ENCODE results near the gene TMEM236.
A peak's percentile ranks its signal among the peaks of the same experiment; 100 is the strongest.

GRCh38 chr10:17847585-17848296 lies 95.7 kb downstream of the TMEM236 start:
- TF ChIP-seq, protein P1, sequence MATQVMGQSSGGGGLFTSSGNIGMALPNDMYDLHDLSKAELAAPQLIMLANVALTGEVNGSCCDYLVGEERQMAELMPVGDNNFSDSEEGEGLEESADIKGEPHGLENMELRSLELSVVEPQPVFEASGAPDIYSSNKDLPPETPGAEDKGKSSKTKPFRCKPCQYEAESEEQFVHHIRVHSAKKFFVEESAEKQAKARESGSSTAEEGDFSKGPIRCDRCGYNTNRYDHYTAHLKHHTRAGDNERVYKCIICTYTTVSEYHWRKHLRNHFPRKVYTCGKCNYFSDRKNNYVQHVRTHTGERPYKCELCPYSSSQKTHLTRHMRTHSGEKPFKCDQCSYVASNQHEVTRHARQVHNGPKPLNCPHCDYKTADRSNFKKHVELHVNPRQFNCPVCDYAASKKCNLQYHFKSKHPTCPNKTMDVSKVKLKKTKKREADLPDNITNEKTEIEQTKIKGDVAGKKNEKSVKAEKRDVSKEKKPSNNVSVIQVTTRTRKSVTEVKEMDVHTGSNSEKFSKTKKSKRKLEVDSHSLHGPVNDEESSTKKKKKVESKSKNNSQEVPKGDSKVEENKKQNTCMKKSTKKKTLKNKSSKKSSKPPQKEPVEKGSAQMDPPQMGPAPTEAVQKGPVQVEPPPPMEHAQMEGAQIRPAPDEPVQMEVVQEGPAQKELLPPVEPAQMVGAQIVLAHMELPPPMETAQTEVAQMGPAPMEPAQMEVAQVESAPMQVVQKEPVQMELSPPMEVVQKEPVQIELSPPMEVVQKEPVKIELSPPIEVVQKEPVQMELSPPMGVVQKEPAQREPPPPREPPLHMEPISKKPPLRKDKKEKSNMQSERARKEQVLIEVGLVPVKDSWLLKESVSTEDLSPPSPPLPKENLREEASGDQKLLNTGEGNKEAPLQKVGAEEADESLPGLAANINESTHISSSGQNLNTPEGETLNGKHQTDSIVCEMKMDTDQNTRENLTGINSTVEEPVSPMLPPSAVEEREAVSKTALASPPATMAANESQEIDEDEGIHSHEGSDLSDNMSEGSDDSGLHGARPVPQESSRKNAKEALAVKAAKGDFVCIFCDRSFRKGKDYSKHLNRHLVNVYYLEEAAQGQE (IDR thresholded peaks at IDR 0.05; ENCODE audit: borderline replicate concordance) = peak; percentile 38; the same call in 1 of the 2 replicates
- TF ChIP-seq, protein P1 (CRISPR knock-in tag; IDR thresholded peaks at IDR 0.05; ENCODE audit: low read depth) = no peak
- no peak for TF ChIP-seq TAF1 (IDR thresholded peaks at IDR 0.05; ENCODE audit: control insufficient read depth, extremely low read depth, insufficient read depth, low read length, severe bottlenecking)
- no peak for TF ChIP-seq HMBOX1 (IDR thresholded peaks at IDR 0.05)
- no peak for TF ChIP-seq ZNF696 (CRISPR knock-in tag; conservative IDR thresholded peaks at IDR 0.05)
- TF ChIP-seq, protein P2, sequence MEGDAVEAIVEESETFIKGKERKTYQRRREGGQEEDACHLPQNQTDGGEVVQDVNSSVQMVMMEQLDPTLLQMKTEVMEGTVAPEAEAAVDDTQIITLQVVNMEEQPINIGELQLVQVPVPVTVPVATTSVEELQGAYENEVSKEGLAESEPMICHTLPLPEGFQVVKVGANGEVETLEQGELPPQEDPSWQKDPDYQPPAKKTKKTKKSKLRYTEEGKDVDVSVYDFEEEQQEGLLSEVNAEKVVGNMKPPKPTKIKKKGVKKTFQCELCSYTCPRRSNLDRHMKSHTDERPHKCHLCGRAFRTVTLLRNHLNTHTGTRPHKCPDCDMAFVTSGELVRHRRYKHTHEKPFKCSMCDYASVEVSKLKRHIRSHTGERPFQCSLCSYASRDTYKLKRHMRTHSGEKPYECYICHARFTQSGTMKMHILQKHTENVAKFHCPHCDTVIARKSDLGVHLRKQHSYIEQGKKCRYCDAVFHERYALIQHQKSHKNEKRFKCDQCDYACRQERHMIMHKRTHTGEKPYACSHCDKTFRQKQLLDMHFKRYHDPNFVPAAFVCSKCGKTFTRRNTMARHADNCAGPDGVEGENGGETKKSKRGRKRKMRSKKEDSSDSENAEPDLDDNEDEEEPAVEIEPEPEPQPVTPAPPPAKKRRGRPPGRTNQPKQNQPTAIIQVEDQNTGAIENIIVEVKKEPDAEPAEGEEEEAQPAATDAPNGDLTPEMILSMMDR (IDR thresholded peaks at IDR 0.05 in 2 of 3, conservative IDR thresholded peaks at IDR 0.05 in 1 of 3; ENCODE audit: insufficient read depth in 2 of 3, low read depth in 1 of 3, low read length in 3 of 3) = peak; percentile 36 to 63 (median 39); a peak in 4 of 6 replicates
- TF ChIP-seq POLR2A (conservative IDR thresholded peaks at IDR 0.05) = no peak
- TF ChIP-seq EGR1 (conservative IDR thresholded peaks at IDR 0.05) = no peak
- no peak for TF ChIP-seq SLC30A9 (CRISPR knock-in tag; IDR thresholded peaks at IDR 0.05)
- no peak for TF ChIP-seq YY1 (IDR thresholded peaks at IDR 0.05; ENCODE audit: borderline replicate concordance in 1 of 3, control insufficient read depth in 1 of 3, extremely low read depth in 1 of 3, insufficient read depth in 3 of 3, insufficient read length in 1 of 3, insufficient replicate concordance in 2 of 3, low read depth in 1 of 3, low read length in 2 of 3)
- TF ChIP-seq JUN (IDR thresholded peaks at IDR 0.05; ENCODE audit: borderline replicate concordance, low read depth, low read length) = no peak
- no peak for TF ChIP-seq JUN (CRISPR knock-in tag; IDR thresholded peaks at IDR 0.05; ENCODE audit: borderline replicate concordance)
- no peak for TF ChIP-seq RBM17 (IDR thresholded peaks at IDR 0.05; ENCODE audit: borderline replicate concordance, low read depth, low read length)
- TF ChIP-seq NCOR1 (IDR thresholded peaks at IDR 0.05) = no peak
- no peak for TF ChIP-seq ZNF232 (CRISPR knock-in tag; IDR thresholded peaks at IDR 0.05)
- no peak for TF ChIP-seq FOXM1 (IDR thresholded peaks at IDR 0.05; ENCODE audit: low read depth)
- no peak for TF ChIP-seq FOXM1 (CRISPR knock-in tag; IDR thresholded peaks at IDR 0.05; ENCODE audit: low read depth)
